ENCODE measurements around the gene RASEF.

Gene RASEF

GRCh38 chr9:82987370-82988189 lies 75.4 kb downstream of the RASEF start:
- Histone ChIP-seq H3K27me3 (no peaks in the 10 kb centered on the region), H3K4me1 (peaks cover 14% of the 10 kb centered on the region; the same call in 1 of the 2 replicates), H3K36me3 (no peaks in the 10 kb centered on the region; the same call in 1 of the 2 replicates), H3K9me3 (no peaks in the 10 kb centered on the region), H3K4me3 (ENCODE audit: low read depth, low read length) (no peak overlapping the region)
- no peak for DNase-seq
- no peak for TF ChIP-seq CTCF (IDR thresholded peaks at IDR 0.05; ENCODE audit: low read depth, low read length)

- DNase-seq, result no peak
- Histone ChIP-seq H3K4me1 (no peaks in the 10 kb centered on the region), H3K4me3 (ENCODE audit: low read depth, low read length) (no peak overlapping the region), H3K36me3 (no peaks in the 10 kb centered on the region), H3K9me3 (no peaks in the 10 kb centered on the region), H3K27me3 (no peaks in the 10 kb centered on the region)
- no peak for TF ChIP-seq CTCF (IDR thresholded peaks at IDR 0.05; ENCODE audit: low read depth, low read length)
Measured at GRCh38 chr9:82981552-82981951, 81.4 kb downstream of the RASEF start.

- DNase-seq, result no peak
- Histone ChIP-seq H3K4me3 (ENCODE audit: low read depth, low read length) (no peak overlapping the region), H3K36me3 (no peaks in the 10 kb centered on the region), H3K9me3 (no peaks in the 10 kb centered on the region), H3K27me3 (no peaks in the 10 kb centered on the region), H3K4me1 (no peaks in the 10 kb centered on the region)
- no peak for TF ChIP-seq CTCF (IDR thresholded peaks at IDR 0.05; ENCODE audit: low read depth, low read length)
Measured at GRCh38 chr9:82975176-82975575, 87.8 kb downstream of the RASEF start.

GRCh38 chr9:82972446-82972845 lies 90.5 kb downstream of the RASEF start:
- no peaks in the 10 kb centered on the region for H3K36me3 ChIP-seq
- H3K4me3 ChIP-seq (ENCODE audit: low read depth, low read length), result no peak overlapping the region
- no peak for DNase-seq
- H3K27me3 ChIP-seq, result no peaks in the 10 kb centered on the region
- H3K4me1 ChIP-seq, result no peaks in the 10 kb centered on the region
- TF ChIP-seq CTCF (IDR thresholded peaks at IDR 0.05; ENCODE audit: low read depth, low read length), result no peak
- H3K9me3 ChIP-seq, result no peaks in the 10 kb centered on the region

GRCh38 chr9:82970359-82970758 lies 92.6 kb downstream of the RASEF start:
- H3K36me3 ChIP-seq, result no peaks in the 10 kb centered on the region
- no peaks in the 10 kb centered on the region for H3K4me1 ChIP-seq
- H3K4me3 ChIP-seq (ENCODE audit: low read depth, low read length), result no peak overlapping the region
- H3K27me3 ChIP-seq, result no peaks in the 10 kb centered on the region
- TF ChIP-seq CTCF (IDR thresholded peaks at IDR 0.05; ENCODE audit: low read depth, low read length), result no peak
- H3K9me3 ChIP-seq, result no peaks in the 10 kb centered on the region
- DNase-seq, result no peak

- TF ChIP-seq CTCF (IDR thresholded peaks at IDR 0.05; ENCODE audit: low read depth, low read length), result no peak
- H3K9me3 ChIP-seq, result no peaks in the 10 kb centered on the region
- H3K27me3 ChIP-seq, result no peaks in the 10 kb centered on the region
- no peaks in the 10 kb centered on the region for H3K4me1 ChIP-seq
- no peak overlapping the region for H3K4me3 ChIP-seq (ENCODE audit: low read depth, low read length)
- DNase-seq, result no peak
- H3K36me3 ChIP-seq, result no peaks in the 10 kb centered on the region
Measured at GRCh38 chr9:82969291-82969690, 93.7 kb downstream of the RASEF start.
